K562 (cell line): ENCODE data around the gene ADRA2B. TPM values are rescaled to one million over a fixed set of nuclear protein-coding genes. Genes with fewer than 3 reads are reported as not detected.

Source experiments
- ATAC-seq: fragments of 200-7000 bp; cut with Tn5 transposase; 3 replicates; pipeline ENCODE4 v1.9.1; 2020; ENCODE audit warnings: moderate library complexity
- BruUV-seq: library from RNA; stranded (reverse); fragments of 400-500 nt; replicated peaks from 2 replicates; lab custom pipeline; 2021; lab: Mats Ljungman, UMichigan
- CTCF ChIA-PET: fragments of 300-600 bp; formaldehyde crosslinking; extraction: SDS; loops from one replicate; lab custom pipeline; 2021; ENCODE audit warnings: low intra/inter-chr PET ratio; lab: Yijun Ruan, JAX
- POLR2A ChIA-PET: fragments of 300-600, 350-650 bp; sonication (Branson Sonifier 250); formaldehyde crosslinking; extraction: SDS; loops from one replicate; lab custom pipeline; 2021; ENCODE audit warnings: antibody characterized with exemption, inconsistent platforms; lab: Yijun Ruan, JAX
- DNase-seq, 4 experiments: peaks; one replicate each; pipeline versions ENCODE4 v3.0.0 to v3.0.0-alpha.2; 2011 to 2018; ENCODE audit warnings: low spot score in 3 of 4, mixed read lengths in 3 of 4; ENCODE audit errors: extremely low read depth in 1 of 4
- FAIRE-seq: peaks from 2 replicates; lab custom pipeline; 2011; peaks lifted over from hg19 to GRCh38; lab: Jason Lieb, UNC
- H2AFZ ChIP-seq: 2 replicates; pipeline ENCODE4 v1.6.0; 2011; ENCODE audit warnings: low read depth, low read length, control low read depth, inconsistent platforms
- H3K27ac ChIP-seq: fragments of 200-600 bp; 3 replicates; pipeline ENCODE4 v1.8.0; 2011; ENCODE audit warnings: low read depth, mild to moderate bottlenecking, control low read depth, inconsistent platforms, low read length, moderate library complexity, mixed read lengths; ENCODE audit errors: extremely low read depth
- H3K27me3 ChIP-seq, 2 experiments: fragments of 300-600 bp in 1 of 2; 2 replicates in 1 of 2; 3 replicates in 1 of 2; pipeline versions ENCODE4 v1.6.0 to v1.8.0; 2011; ENCODE audit warnings: inconsistent platforms in 2 of 2, low read length in 2 of 2, mild to moderate bottlenecking in 1 of 2, mixed read lengths in 1 of 2, moderate library complexity in 1 of 2; ENCODE audit not compliant: control insufficient read depth in 2 of 2, insufficient read depth in 2 of 2
- H3K36me3 ChIP-seq: fragments of 300-600 bp; 3 replicates; pipeline ENCODE4 v1.8.0; 2011; ENCODE audit warnings: mild to moderate bottlenecking, low read length, inconsistent platforms; ENCODE audit not compliant: control insufficient read depth, insufficient read depth
- H3K4me1 ChIP-seq, 2 experiments: fragments of 200-600 bp in 1 of 2; replicated peaks in 1 of 2; 2 replicates in 1 of 2; 3 replicates in 1 of 2; pipeline versions ENCODE4 v1.5.1 to v1.8.0; 2011; ENCODE audit warnings: inconsistent platforms in 2 of 2, low read length in 2 of 2, mild to moderate bottlenecking in 1 of 2, mixed read lengths in 1 of 2, moderate library complexity in 1 of 2; ENCODE audit not compliant: control insufficient read depth in 2 of 2, insufficient read depth in 2 of 2
- H3K4me2 ChIP-seq: 2 replicates; pipeline ENCODE4 v1.6.1; 2011; ENCODE audit warnings: low read length, control low read depth, inconsistent platforms, mixed read lengths; ENCODE audit not compliant: insufficient read depth
- H3K4me3 ChIP-seq: fragments of 200-600 bp; sonication (generic), shearing (Covaris generic); 2 replicates; pipeline ENCODE4 v1.5.1; 2016; ENCODE audit warnings: control low read depth, inconsistent platforms
- H3K79me2 ChIP-seq: fragments of 200-600 bp; 3 replicates; pipeline ENCODE4 v1.8.0; 2011; ENCODE audit warnings: low read length, inconsistent platforms; ENCODE audit not compliant: control insufficient read depth, insufficient read depth
- H3K9ac ChIP-seq, 2 experiments: 2 replicates each; pipeline versions ENCODE4 v1.6.0 to v1.6.1; 2011; ENCODE audit warnings: low read depth in 2 of 2, low read length in 2 of 2, control low read depth in 1 of 2, inconsistent platforms in 1 of 2, mild to moderate bottlenecking in 1 of 2, mixed read lengths in 1 of 2; ENCODE audit not compliant: insufficient read depth in 1 of 2
- H3K9me1 ChIP-seq: one replicate; pipeline ENCODE4 v1.6.0; 2011; ENCODE audit warnings: inconsistent platforms, mild to moderate bottlenecking, low read length, moderate library complexity; ENCODE audit not compliant: control insufficient read depth, insufficient read depth
- H3K9me3 ChIP-seq: replicated peaks from 2 replicates; pipeline ENCODE4 v1.5.1; 2011; ENCODE audit warnings: low read depth, low read length, inconsistent platforms; ENCODE audit not compliant: control insufficient read depth, insufficient read depth
- H4K20me1 ChIP-seq: replicated peaks from 2 replicates; pipeline ENCODE4 v1.6.1; 2011; ENCODE audit warnings: low read length, inconsistent platforms, mixed read lengths; ENCODE audit not compliant: control insufficient read depth, insufficient read depth
- DDX20 ChIP-seq: fragments of 450-650 bp; IDR thresholded peaks from 2 replicates; pipeline ENCODE4 v1.6.1; 2016; ENCODE audit warnings: missing genetic modification characterization, low read depth, mild to moderate bottlenecking, missing compliant biosample characterization, moderate library complexity
- E2F6 ChIP-seq, 2 experiments: IDR thresholded peaks; 2 replicates each; pipeline ENCODE4 v1.6.1; 2011; ENCODE audit warnings: borderline replicate concordance in 1 of 2, control low read depth in 1 of 2, low read depth in 1 of 2, low read length in 1 of 2, mild to moderate bottlenecking in 1 of 2, mixed read lengths in 1 of 2, moderate library complexity in 1 of 2; ENCODE audit not compliant: insufficient read depth in 1 of 2, insufficient read length in 1 of 2, poor library complexity in 1 of 2, severe bottlenecking in 1 of 2; ENCODE audit errors: extremely low read depth in 1 of 2
- EGR1 ChIP-seq: fragments of 450-650 bp; conservative IDR thresholded peaks from 2 replicates; pipeline ENCODE4 v1.6.1; 2017; ENCODE audit warnings: mild to moderate bottlenecking
- KHSRP ChIP-seq: fragments of 450-650 bp; IDR thresholded peaks from 2 replicates; pipeline ENCODE4 v1.6.1; 2017
- MYNN ChIP-seq, 2 experiments: sonication (generic); formaldehyde crosslinking in 1 of 2; IDR thresholded peaks; 2 replicates each; pipeline versions ENCODE4 v1.5.0 to v1.6.1; 2016 to 2020; ENCODE audit warnings: antibody characterized with exemption in 1 of 2, missing genetic modification reagents in 1 of 2
- NFXL1 ChIP-seq: fragments of 450-650 bp; formaldehyde crosslinking; IDR thresholded peaks from 2 replicates; pipeline ENCODE4 v1.4.0; 2021; ENCODE audit warnings: mild to moderate bottlenecking
- NR1H2 ChIP-seq: sonication (generic); formaldehyde crosslinking; IDR thresholded peaks from 2 replicates; pipeline ENCODE4 v1.4.0; 2020; ENCODE audit warnings: mild to moderate bottlenecking, missing genetic modification reagents
- NRF1 ChIP-seq, 2 experiments: fragments of 450-650 bp; IDR thresholded peaks in 1 of 2; conservative IDR thresholded peaks in 1 of 2; 2 replicates each; pipeline ENCODE4 v1.6.1; 2014; ENCODE audit warnings: mild to moderate bottlenecking in 2 of 2
- PHB2 ChIP-seq: fragments of 450-650 bp; IDR thresholded peaks from 2 replicates; pipeline ENCODE4 v1.6.1; 2017; ENCODE audit warnings: low read depth
- RBM17 ChIP-seq: fragments of 200-400 bp; formaldehyde crosslinking; IDR thresholded peaks from 2 replicates; pipeline ENCODE4 v1.6.1; 2017; ENCODE audit warnings: low read depth, mild to moderate bottlenecking, low read length, borderline replicate concordance
- RFX7 ChIP-seq: fragments of 250-450 bp; sonication (Bioruptor Pico); IDR thresholded peaks from 2 replicates; pipeline ENCODE4 v1.5.1; 2021; ENCODE audit warnings: mild to moderate bottlenecking
- RHOXF2B ChIP-seq: fragments of 250-450 bp; sonication (Bioruptor Pico); conservative IDR thresholded peaks from 2 replicates; pipeline ENCODE4 v1.5.1; 2021
- STAT5A ChIP-seq: IDR thresholded peaks from 2 replicates; pipeline ENCODE4 v1.6.1; 2012; ENCODE audit warnings: low read length, inconsistent platforms, borderline replicate concordance
- TCF7L2 ChIP-seq: fragments of 150-350 bp; IDR thresholded peaks from 2 replicates; pipeline ENCODE4 v1.6.1; 2016; ENCODE audit warnings: low read depth, mild to moderate bottlenecking, low read length, moderate library complexity
- TOE1 ChIP-seq, 2 experiments: fragments of 450-650 bp in 1 of 2; sonication (generic) in 1 of 2; formaldehyde crosslinking in 1 of 2; IDR thresholded peaks; 2 replicates each; pipeline versions ENCODE4 v1.7.1 to v1.8.0; 2016 to 2022; ENCODE audit warnings: borderline replicate concordance in 2 of 2, mild to moderate bottlenecking in 2 of 2, antibody characterized with exemption in 1 of 2, inconsistent platforms in 1 of 2, low read depth in 1 of 2, missing genetic modification reagents in 1 of 2, moderate library complexity in 1 of 2
- ZNF785 ChIP-seq: fragments of 250-450 bp; sonication (Bioruptor Pico); IDR thresholded peaks from 2 replicates; pipeline ENCODE4 v1.4.0; 2020; ENCODE audit warnings: mild to moderate bottlenecking
- WGBS: fragments of 100-300 bp; shearing (Covaris generic); methylation state at CpG from one replicate; pipeline ENCODE4 v1.1.6; 2016; ENCODE audit warnings: low coverage, mixed read lengths; ENCODE audit not compliant: insufficient coverage; ENCODE audit errors: missing lambda C conversion rate; 5-methylcytosine and 5-hydroxymethylcytosine counted together
- in situ Hi-C: fragments of 300-500 bp; cut with MboI; formaldehyde crosslinking; loops from 4 replicates; pipeline ENCODE4 v1.15.0; 2018; ENCODE audit warnings: inconsistent platforms, mixed read lengths
- intact Hi-C: fragments of 100-400 bp; cut with micrococcal nuclease; formaldehyde crosslinking; loops from 2 replicates; pipeline ENCODE4 v1.14.2; 2022
- polyA plus RNA-seq, 8 experiments: library from polyadenylated mRNA; depleted of rRNA in 4 of 8; stranded (reverse) in 5 of 8; unstranded in 3 of 8; fragments of >200 nt; fragmentation: Nextera tagmentation in 2 of 8; fragmentation: Illumina TruSeq in 1 of 8; extraction: Ambion mirVana in 2 of 8; extraction: Trizol in 1 of 8; gene quantifications; 2 replicates each; pipeline versions ENCODE4 v1.2.1 to v1.2.3, GENCODE V29; 2011 to 2014; ENCODE audit warnings: inconsistent platforms in 1 of 8, missing spikeins in 1 of 8
- total RNA-seq, 7 experiments: library from RNA; depleted of rRNA in 6 of 7; stranded (reverse); fragments of >200 nt in 6 of 7; fragmentation: Illumina TruSeq in 2 of 7; extraction: Trizol in 2 of 7; gene quantifications; 2 replicates each; pipeline versions ENCODE4 v1.2.1 to v1.2.3, GENCODE V29; 2011 to 2021; ENCODE audit warnings: low replicate concordance in 1 of 7

The ADRA2B gene
- total and polyA plus RNA-seq, 9 of the 15 experiments (the other 6 are each of a cell fraction or from before 2014, with no cell fraction given), result not detected

GRCh38 chr2:96111257-96111640 is 5.1 kb downstream of the ADRA2B start:
- Histone ChIP-seq H3K36me3 (no peaks in the 10 kb centered on the region), H4K20me1 (no peaks in the 10 kb centered on the region), H3K9me1 (no peaks in the 10 kb centered on the region), H3K4me2 (no peak overlapping the region), H3K9ac (no peak overlapping the region), H3K79me2 (no peaks in the 10 kb centered on the region), H3K27me3 (peaks cover 0 to 75% of the 10 kb centered on the region in 2 experiments; a peak in 3 of 5 replicates), H3K4me1 (peaks cover 0 to 22% of the 10 kb centered on the region in 2 experiments; a peak in 3 of 5 replicates), H3K9me3 (no peaks in the 10 kb centered on the region), H3K27ac (no peak overlapping the region), H2AFZ (no peak overlapping the region), H3K4me3 (no peak overlapping the region)
- DNase-seq (no peak), ATAC-seq (no peak), FAIRE-seq (no peak)
- POLR2A ChIA-PET, result no interaction called here
- CTCF ChIA-PET, result no interaction called here
- no peak for TF ChIP-seq STAT5A
- no peak for TF ChIP-seq MYNN (IDR thresholded peaks at IDR 0.05)
- TF ChIP-seq MYNN (CRISPR knock-in tag; IDR thresholded peaks at IDR 0.05), result no peak
- TF ChIP-seq RFX7 (CRISPR knock-in tag), result no peak
- no peak for TF ChIP-seq NFXL1 (CRISPR knock-in tag)
- no peak for TF ChIP-seq TCF7L2
- no peak for TF ChIP-seq KHSRP
- no peak for TF ChIP-seq RHOXF2B (CRISPR knock-in tag)
- no peak for TF ChIP-seq EGR1
- TF ChIP-seq DDX20 (tag), result no peak
- TF ChIP-seq E2F6 (IDR thresholded peaks at IDR 0.05; ENCODE audit: borderline replicate concordance in 1 of 2, extremely low read depth in 1 of 2, insufficient read depth in 1 of 2, insufficient read length in 1 of 2, low read depth in 1 of 2, low read length in 1 of 2, poor library complexity in 1 of 2, severe bottlenecking in 1 of 2), result no peak
- TF ChIP-seq PHB2, result no peak
- no peak for TF ChIP-seq ZNF785 (CRISPR knock-in tag)
- no peak for TF ChIP-seq NRF1 (conservative IDR thresholded peaks at IDR 0.05 in 1 of 2, IDR thresholded peaks at IDR 0.05 in 1 of 2)
- no peak for TF ChIP-seq RBM17
- TF ChIP-seq NR1H2 (CRISPR knock-in tag), result no peak
- no peak for TF ChIP-seq TOE1 (IDR thresholded peaks at IDR 0.05; ENCODE audit: borderline replicate concordance)
- no peak for TF ChIP-seq TOE1 (CRISPR knock-in tag; IDR thresholded peaks at IDR 0.05; ENCODE audit: borderline replicate concordance, low read depth)
- WGBS, result 0% methylated on average over 4 of the region's 4 CpGs
- intact Hi-C loops (no loop called here), in situ Hi-C loops (loop anchor here (5.0 kb wide), 1 partner anchor 89 kb away; no protein-coding TSS in a partner anchor)
- BruUV-seq, result no TSS peak
